HG02840 (cell line): ENCODE measurements around the gene IQGAP1.

Experiments used
- ATAC-seq: cut with Tn5 transposase; IDR thresholded peaks from one replicate; pipeline ENCODE4 v1.9.1; 2021; ENCODE audit warnings: mild to moderate bottlenecking, moderate library complexity, moderate number of reproducible peaks; ENCODE audit not compliant: unreplicated experiment, low FRiP score

IQGAP1 gene

GRCh38 chr15:90432253-90432652, 44.2 kb downstream of the IQGAP1 start:
- no peak for ATAC-seq

DNA sequence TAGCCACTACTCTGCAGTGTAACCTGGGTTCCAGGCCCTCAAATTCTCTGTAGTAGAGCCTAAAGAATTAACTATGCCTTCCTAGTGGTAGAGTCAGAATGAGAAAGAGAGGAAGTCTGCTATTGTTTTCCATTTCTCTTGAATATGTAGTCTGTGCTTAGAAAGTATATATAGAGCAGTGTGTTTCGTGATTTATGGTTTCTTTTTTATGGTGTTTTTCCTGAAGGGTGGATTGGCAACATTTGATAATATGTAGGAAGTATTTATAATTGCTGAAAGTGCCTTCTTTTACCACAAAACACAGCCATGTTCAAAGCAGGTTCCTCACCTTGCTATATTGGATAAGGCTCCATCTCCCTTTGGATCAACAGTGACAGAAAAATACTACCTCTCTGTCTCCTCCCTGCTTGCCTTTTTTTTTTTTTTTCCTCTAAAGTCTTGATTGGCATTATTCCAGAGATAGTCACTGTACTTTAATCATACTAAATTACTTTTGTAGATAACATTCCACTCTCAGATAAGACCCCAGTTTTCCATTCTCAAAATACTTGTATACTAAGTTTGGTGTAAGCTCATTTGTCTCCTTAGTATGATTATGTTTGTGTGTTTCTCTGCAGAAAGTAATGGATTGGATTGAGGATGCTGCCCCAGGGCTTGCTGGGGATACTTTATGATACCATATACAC, 47.8 kb downstream of the IQGAP1 start:
- ATAC-seq = no peak

DNA sequence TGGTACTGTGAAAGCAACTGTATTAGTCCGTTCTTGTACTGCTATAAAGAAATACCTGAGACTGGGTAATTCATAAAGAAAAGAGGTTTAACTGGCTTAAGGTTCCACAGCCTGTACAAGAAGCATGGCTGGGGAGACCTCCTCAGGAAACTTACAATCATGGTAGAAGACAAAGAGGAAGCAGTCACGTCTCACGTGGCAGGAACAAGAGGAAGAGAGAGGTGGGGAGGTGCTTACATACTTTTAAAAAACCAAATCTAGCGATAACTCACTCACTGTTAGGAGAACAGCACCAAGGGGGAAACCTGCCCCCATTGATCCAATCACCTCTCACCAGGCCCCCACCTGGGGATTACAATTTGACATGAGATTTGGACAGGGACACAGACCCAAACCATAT, 48.9 kb downstream of the IQGAP1 start:
- no peak for ATAC-seq

DNA sequence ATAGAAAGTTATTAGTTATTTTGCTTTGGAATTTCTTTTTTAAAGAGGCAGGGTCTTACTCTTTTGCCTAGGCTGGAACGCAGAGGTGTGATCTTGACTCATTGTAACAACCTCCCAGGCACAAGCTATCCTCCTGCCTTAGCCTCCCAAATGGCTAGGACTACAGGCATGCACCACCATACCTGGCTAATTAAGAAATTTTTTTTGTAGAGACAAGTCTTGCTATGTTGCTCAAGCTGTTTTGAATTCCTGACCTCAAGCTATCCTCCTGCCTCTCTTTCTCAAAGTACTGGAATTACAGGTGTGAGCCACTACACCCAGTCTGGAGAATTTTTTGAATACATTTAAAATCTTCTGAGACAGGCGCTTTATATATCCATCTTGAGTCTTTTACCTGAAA, 49.5 kb downstream of the IQGAP1 start:
- no peak for ATAC-seq

DNA sequence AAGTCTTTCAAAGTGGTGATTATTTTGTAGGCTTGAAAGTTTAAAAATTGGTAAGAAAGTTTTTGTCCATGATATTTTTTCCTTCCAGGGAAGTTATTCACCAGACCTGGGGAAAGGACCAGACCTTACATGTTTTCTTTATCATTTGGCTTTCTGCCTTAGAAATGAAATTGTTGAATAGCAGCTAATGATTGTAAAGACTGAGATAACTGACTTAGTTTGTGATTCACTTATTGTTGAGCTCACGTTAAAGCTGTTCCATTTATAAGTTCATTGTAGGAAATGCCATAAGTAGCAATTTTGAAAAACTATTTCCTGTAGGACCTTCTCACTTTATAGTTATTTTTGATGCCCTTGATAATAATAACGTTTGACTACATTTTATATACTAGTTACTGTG, 51.9 kb downstream of the IQGAP1 start:
- ATAC-seq = no peak

GRCh38 chr15:90441027-90441426, 53.0 kb downstream of the IQGAP1 start:
- no peak for ATAC-seq

DNA sequence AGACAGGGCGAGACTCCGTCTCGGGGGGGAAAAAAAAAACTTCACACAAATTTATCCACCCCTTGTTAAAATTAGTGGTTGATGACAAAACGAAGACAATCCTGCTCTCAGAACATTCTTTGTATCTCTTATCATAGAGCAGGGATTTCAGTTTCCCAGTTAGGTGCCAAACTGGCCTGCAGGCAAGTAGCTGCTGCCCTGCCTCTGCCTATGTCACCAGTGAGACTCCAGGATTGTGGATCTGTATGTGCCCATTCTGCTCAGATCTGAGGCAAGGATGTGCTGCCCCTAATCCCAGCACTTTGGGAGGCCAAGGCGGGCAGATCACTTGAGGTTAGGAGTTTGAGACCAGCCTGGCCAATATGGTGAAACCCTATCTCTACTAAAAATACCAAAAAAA, 54.4 kb downstream of the IQGAP1 start:
- no peak for ATAC-seq

DNA sequence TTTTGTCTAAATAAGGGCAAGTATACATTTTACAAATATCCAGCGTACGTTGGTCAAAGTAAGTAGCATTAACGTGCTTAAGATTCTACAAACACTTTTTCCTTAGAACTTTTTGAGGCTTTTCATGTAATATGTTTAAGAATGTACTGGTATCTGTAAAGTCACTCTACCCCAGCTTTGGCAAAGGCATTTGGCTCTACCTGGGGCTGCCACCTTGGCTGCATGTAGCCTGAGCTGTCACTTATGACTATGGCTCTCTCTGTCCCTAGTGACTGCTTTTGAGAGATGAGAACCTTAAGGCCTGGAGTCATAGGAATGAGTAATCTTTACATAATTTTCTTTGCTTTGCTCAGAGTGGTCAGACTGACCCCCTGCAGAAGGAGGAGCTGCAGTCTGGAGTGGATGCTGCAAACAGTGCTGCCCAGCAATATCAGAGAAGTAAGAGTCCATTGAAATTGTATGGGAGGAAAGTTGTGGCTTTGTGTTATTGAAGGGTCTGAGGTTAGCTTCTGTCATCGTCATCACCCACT, 61.2 kb downstream of the IQGAP1 start:
- ATAC-seq = no peak

GRCh38 chr15:90451053-90451850, 63.2 kb downstream of the IQGAP1 start:
- ATAC-seq = no peak

- no peak for ATAC-seq
These were observed 68.2 kb downstream of the IQGAP1 start for GRCh38 chr15:90456236-90456635.

DNA sequence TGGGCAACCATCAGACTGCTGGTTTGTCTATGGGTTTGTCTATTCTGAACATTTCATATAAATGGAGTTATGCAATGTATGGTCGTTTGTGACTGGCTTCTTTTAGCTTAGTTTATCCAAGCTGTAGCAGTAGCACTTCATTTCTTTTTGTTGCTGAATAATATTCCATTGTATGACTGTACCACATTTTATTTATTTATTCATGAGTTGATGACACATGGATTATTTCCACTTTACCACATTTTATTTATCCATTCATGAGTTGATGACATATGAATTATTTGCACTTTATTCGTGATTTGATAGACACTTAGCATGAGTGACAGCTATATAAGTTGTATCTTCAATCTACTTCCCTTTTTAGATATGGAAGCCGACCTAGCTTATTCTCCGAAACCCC, 70.0 kb downstream of the IQGAP1 start:
- no peak for ATAC-seq

DNA sequence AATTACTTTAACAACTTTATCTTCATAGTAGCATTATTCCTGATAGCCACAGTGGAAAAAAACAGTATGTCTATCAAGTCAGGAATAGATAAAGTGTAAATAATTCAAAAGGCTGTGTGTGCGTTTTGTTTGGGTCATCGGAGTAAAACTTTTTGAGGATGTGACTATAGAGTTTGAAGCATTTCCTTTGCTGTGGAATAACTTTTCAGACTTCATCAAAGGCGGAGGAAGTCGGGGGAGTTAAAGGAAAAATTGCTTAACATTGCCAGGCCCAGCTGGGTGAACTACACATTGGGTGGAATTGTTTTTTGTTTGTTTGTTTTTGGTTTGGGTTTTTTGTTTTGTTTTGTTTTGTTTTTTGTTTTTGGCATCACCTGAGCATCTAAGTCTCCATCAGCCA, 71.3 kb downstream of the IQGAP1 start:
- ATAC-seq = no peak

- no peak for ATAC-seq
These were observed 72.2 kb downstream of the IQGAP1 start for GRCh38 chr15:90460142-90460824.

GRCh38 chr15:90463381-90463780, 75.3 kb downstream of the IQGAP1 start:
- ATAC-seq = no peak

DNA sequence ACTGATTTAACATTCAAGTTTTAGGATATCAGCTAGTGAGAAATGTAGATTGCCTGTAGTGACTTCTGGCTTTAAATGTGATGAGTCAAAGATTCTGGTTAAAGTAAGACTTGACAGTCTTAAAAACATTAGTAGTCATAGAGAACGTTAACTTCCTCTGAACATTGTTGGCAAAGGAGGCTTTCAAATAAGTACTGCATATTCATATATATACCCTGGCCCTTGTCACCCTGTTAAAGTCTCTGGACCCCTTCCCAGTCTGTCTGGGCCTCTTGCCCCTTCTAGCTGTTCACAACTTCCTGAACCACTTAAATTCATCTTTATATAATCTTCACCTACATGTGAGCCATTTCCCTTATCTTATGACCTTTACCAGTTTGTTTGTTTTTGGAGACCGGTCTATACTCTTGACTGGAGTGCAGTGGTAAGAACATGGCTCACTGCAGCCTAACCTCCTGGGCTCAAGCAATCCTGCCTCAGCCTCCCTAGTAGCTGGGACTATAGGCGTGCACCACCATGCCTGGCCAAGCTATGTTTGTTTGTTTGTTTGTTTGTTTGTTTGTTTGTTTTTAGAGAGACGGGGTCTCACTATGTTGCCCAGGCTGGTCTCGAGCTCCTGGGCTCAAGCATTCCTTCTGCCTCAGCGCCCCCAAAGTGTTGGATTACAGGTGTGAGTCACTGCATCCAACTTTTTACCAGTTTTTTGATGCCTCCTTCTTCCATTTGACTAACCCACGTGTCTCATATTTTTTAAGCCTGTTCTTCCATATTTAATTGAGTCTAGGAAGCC, 77.3 kb downstream of the IQGAP1 start:
- ATAC-seq = no peak

DNA sequence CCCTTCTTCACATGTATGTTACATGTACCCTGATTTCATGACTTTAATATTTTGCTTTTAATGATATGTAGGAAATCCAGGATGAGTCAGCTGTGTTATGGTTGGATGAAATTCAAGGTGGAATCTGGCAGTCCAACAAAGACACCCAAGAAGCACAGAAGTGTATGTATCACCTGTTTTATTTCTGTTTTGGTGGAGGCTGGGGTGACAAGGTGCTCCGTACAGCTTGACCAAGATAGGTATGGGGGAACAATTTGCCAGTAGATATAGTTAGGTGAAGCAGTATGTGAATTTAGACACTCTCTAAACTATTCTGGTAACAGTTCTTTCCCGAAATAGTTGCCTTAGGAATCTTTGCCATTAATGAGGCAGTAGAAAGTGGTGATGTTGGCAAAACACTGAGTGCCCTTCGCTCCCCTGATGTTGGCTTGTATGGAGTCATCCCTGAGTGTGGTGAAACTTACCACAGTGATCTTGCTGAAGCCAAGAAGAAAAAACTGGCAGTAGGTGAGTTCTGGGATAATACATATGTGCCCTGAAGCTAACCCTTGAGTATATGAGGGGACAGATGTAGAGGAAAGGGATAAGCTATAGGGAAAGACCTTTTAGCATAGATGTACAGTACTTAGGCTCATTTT, 78.0 kb downstream of the IQGAP1 start:
- no peak for ATAC-seq

GRCh38 chr15:90469723-90470122, 81.7 kb downstream of the IQGAP1 start:
- ATAC-seq = no peak

DNA sequence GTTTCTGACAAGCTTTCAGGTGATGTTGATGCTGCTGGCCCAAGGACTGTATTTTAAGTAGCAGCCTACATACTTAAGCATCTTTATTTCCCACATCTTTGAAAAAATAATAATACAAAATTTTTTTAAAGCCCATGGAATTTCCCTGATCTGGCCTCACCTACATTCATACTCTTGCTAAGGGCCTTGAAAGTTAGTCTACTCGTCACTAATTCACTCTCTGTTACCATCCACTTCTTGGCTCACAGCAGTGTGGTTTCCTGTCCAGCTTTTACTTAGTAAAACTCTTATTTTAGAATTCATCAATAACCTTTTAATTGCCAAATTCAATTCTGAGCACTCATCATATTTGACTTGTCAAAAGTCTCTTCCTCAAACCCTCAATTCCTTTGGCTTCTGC, 82.4 kb downstream of the IQGAP1 start:
- ATAC-seq = no peak

DNA sequence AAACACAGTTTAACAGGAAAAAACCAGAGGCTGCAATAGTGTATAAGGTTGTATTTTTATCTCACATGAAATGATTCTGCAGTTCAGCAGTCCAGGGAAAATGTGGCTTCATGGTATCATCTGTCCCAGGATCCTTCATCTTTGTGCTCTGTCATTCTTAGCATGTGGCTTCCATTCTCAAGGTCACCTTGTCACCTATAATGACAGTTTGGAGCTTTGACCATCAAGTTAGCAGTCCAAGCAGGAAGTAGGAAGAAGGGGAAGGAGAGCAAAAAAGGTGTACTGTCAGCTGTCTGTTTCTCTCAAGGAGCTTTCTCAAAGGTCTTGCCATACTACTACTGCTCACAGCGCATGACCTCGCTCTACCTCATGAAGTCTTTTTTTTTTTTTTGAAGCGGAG, 83.1 kb downstream of the IQGAP1 start:
- ATAC-seq = no peak

DNA sequence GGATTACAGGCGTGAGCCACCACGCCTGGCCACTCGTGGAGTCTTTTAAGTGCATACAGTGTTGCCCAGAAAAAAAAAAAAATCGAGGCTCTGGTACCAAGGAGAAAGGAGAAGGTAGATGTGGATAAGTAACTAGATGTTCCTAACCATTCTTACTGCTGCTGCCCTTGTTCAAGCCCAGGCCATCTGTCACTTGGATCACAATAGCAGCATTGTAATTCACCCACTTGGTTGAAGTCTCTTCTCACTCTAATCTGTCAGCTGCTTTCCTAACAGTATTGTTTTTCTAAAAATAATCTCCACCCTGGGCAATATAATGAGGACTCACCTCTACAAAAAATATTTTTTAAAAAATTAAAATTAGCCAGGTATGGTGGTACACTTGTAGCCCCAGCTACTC, 83.7 kb downstream of the IQGAP1 start:
- no peak for ATAC-seq
